GM19324 (cell line): ENCODE measurements around the gene IP6K3.

Source experiments
- ATAC-seq: cut with Tn5 transposase; IDR thresholded peaks from one replicate; pipeline ENCODE4 v1.9.1; 2021; ENCODE audit warnings: mild to moderate bottlenecking, moderate library complexity; ENCODE audit not compliant: unreplicated experiment, low FRiP score

The IP6K3 gene

DNA sequence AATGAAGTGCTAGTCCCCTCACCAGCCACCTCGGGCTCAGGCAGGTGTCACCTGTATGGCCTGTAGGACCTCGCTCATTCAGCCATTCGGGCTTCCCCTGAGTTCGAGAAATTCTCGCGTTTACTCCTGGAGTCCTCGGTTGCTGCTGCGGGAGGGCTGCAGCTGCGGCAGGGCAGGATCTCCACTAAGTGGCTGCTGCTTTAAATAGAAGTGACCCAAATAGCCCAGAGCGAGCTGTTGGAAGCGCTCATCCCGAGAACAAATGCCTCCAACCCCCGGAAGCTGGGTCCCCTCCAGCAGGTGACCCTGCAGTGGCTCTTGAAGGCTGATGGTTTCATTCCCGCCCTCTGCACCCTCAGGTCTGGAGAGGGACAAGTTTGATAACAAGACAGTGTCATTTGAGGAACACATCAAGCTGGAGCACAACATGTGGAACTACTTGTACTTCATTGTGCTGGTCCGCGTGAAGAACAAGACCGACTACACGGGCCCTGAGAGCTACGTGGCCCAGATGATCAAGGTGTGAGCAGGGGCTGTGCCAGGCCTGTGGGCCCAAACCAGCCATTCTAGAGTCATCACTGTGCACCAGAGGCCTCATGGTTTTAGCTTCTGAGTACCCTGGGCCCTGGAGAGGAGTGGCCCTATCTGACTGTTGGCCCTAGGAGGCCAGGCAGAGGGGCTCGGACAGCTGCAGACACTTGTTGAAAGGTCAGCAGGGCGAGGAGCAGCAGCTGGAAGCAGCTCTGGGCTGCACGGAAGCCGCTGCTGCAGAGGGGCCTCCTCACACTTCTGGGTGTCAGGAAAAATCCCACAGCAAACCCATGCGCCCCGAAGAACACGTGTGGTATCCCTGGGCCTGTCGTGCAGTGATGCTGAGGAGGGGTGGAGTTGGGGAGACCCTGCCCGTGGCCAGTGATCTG, 53.3 kb downstream of the IP6K3 start:
- no peak for ATAC-seq

DNA sequence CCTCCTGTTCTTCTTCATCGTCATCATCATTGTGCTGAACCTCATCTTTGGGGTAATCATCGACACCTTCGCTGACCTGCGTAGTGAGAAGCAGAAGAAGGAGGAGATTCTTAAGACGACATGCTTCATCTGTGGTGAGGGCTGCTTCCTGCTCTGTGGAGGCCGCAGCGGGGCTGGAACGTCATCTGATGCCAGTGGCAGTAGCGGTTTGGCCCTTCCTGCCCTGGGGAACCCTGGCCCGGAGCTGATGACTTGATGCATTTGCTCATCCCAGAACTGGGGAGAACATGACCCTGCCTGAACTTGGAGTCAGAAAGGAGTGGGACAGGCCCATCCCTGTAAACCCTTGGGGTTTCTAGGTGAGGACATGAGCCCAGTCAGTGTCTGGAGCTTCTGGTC, 53.9 kb downstream of the IP6K3 start:
- ATAC-seq, result no peak

DNA sequence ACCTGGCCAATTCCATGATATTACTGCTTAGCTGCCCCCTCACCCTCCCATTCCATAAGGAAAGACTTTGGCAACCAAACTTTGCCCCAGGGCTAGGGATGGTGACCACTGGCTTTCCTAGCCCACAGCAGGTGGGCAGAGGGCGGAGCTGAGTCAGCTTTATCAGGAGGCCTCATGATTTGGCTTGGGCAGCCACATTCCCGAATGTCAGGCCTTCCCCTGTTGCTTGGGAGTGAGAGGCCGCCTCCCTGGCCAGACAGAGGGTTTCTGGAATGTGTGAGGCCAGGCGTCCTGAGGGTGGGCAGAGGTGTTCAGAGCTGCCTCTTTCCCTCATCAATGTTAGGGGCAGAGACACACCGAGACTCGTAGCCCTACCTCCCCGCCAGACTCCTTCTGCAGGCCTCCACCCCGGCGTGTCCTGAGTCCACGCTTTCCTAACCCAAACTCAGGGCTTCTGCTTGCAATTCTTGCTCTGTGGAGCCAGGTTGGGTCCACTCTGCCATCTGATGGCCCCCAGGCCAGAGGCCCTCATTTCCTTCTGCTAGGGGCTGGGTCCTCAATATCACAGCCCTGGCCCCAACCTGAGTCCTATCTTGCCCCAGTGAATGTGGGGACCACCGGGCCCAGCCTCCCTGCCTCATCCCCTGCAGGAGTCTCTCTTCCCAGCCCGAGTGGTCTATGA, 54.5 kb downstream of the IP6K3 start:
- no peak for ATAC-seq

DNA sequence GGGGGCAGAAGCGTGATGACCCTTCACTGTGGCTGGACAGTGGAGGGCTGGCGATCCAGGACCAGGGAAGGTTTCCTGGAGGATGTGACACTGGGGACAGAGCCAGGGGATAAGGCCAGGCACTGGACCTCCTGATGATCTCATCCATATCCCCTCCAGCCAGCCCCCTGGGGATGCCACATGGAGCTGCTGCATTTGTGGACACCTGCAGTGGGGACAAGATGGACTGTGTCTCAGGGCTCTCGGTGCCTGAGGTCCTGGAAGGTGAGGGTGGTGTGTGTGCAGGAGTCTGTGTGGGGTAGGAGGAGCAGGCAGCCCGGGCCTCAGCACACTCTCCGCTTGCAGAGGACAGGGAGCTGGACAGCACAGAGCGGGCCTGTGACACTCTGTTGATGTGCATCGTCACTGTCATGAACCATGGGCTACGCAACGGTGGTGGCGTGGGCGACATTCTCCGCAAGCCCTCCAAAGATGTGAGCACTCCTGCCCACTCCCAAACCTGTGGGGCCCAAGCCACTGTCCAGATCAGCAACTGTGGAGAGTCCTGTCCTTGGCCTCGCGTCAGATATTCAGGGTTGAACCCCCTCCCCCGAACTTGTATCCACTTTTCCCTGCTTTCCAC, 55.1 kb downstream of the IP6K3 start:
- ATAC-seq, result no peak

DNA sequence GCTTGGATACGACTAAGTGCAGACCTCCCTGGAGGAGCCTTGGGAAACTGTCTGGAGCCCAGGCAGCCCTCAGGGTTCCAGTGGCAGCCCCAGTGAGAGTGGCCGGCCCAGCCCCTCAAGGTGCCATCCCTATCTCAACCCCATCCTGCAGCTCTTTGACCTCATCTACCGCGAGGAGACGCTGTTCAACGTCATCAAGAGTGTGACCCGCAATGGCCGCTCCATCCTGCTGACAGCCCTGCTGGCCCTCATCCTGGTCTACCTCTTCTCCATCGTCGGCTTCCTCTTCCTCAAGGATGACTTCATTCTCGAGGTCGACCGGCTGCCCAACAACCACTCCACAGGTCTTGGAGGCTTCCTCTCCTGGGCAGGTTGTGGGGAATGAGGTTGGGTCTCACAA, 55.9 kb downstream of the IP6K3 start:
- no peak for ATAC-seq

DNA sequence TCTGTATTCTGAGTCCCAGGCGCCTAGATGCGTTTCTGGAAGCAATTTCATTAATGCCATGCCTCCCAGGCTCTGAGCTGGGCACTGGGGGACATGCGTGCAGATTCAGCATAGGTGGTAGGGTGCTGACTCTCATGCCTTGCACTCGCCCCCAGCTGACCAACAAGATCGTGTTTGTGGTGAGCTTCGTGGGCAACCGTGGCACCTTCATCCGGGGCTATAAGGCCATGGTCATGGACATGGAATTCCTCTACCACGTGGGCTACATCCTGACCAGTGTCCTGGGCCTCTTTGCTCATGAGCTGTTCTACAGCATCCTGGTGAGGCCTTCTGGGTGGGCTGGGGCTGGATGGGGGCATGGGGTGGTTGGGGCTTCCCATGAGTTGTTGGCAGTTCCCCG, 56.8 kb downstream of the IP6K3 start:
- no peak for ATAC-seq

DNA sequence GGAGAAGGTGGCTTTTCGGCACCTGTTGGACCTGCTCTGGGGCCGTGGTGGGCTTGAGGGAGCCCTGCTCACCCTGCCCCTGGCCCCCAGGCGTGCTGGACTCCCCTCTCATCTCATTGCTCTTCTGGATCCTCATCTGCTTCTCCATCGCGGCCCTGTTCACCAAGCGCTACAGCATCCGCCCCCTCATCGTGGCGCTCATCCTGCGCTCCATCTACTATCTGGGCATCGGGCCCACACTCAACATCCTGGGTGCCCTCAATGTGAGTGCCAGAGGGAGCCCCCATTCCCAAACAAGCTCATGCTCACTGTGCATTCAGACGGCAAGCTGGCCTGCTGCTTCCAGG, 57.6 kb downstream of the IP6K3 start:
- no peak for ATAC-seq

DNA sequence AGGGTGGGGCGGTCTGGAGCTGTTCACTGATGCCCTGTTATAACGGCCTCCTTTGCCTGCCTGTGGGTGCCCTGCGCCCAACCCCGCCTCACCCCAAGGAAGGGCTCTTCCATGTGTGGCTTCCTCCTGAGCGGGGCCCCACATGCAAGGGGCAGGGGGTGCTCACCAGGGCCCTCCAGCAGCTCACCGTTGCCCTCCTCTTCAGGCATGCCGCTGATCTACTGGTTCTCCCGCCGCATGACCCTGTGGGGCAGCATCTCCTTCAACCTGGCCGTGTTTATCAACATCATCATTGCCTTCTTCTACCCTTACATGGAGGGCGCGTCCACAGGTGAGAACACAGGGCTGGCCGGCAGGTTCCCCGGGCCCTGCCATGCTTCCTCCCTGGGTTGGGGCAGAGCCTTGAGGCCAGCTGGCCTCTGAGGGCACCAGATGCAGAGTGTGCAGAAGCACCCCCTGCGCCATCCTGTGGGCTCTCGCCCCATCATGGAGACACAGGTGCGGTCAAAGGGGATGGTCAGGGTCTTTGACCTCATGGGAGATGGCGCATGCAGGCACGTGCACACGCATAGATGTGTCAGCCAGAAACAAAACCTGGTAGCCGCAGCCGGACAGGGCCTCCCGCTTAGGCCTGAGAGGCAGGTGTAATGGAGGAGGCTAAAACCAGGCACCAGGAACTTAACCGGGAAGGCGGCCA, 58.1 kb downstream of the IP6K3 start:
- ATAC-seq, result no peak

DNA sequence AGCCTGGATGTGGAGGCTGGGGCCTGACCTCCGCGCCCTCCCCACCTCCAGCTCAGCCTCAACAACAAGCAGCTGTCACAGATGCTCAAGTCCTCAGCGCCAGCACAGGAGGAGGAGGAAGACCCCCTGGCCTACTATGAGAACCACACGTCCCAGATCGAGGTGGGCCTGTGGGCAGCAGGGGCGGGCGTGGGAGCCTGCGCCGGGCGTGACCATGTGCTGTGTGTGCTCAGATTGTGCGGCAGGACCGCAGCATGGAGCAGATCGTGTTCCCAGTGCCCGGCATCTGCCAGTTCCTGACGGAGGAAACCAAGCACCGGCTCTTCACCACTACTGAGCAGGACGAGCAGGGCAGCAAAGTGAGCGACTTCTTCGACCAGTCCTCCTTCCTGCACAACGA, 58.7 kb downstream of the IP6K3 start:
- ATAC-seq, result no peak

DNA sequence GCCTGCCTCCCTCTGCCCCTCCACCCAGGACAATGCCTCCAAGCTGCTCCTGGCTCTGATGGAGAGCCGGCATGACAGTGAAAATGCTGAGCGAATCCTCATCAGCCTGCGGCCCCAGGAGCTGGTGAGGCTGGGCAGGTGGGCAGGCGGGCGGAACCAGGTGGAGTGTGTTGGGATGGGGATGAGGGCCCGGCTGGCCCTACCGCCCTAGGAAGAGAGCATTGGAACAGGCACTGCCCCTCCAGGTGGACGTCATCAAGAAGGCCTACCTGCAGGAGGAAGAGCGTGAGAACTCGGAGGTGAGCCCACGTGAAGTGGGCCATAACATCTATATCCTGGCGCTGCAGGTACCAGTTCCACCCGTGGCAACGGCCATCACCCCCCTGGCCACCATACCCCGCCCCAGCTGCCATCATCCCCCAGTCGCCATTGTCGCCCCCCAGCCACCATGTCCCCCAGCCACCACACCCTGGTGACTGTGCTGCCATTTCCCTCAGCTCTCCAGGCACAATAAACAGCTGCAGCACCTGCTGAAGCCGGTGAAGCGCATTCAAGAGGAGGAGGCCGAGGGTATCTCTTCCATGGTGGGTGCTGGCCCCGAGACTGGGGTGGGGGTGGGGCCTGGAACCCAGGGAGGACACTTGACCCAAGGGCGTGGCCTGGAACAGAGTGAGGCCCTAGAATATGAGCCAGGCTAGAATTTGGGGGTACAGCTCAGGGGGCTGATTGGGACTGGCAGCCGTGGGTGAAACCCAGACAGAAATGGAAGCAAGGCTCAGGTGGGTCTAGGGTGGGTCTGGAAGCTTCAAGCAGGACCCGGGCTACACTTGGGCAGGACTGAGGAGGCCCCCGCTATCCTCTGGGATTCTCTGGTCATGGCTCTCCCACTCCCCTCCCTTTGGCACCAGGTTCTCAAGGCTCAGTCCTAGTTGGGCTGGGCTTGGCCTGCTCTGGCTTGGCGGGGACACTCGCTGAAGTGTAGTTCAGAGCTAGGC, 59.4 kb downstream of the IP6K3 start:
- ATAC-seq, result no peak

DNA sequence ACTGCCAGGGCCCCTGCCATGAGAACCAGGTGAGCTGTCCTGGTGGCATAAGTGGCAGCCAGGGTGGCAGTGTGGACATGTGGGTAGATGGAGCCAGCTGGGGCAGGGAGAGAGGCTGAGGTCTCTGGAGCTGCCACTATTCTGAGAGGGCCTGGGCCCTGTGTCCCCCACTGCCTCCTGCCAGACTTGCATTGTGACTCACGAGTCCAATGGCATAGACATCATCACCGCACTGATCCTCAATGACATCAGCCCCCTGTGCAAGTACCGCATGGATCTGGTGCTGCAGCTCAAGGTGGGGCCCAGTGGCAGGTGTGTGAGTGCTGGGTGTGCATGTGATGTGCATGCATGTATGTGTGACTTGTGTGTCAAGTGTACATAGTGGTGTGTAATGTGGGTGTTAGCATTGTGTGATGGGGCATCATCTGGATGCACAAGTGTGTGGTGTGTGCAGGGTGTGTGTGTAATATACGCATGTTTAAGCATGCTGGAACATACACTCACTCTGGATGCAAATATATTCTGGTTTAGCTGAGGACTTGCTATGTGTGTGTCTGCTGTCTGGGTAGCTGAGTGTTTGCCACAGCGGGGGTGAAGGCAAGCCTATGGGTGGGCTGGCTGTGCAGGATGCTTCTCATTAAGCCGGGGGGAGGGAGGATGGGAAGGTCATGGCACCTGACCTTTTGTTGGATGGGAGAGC, 60.3 kb downstream of the IP6K3 start:
- ATAC-seq, result no peak

DNA sequence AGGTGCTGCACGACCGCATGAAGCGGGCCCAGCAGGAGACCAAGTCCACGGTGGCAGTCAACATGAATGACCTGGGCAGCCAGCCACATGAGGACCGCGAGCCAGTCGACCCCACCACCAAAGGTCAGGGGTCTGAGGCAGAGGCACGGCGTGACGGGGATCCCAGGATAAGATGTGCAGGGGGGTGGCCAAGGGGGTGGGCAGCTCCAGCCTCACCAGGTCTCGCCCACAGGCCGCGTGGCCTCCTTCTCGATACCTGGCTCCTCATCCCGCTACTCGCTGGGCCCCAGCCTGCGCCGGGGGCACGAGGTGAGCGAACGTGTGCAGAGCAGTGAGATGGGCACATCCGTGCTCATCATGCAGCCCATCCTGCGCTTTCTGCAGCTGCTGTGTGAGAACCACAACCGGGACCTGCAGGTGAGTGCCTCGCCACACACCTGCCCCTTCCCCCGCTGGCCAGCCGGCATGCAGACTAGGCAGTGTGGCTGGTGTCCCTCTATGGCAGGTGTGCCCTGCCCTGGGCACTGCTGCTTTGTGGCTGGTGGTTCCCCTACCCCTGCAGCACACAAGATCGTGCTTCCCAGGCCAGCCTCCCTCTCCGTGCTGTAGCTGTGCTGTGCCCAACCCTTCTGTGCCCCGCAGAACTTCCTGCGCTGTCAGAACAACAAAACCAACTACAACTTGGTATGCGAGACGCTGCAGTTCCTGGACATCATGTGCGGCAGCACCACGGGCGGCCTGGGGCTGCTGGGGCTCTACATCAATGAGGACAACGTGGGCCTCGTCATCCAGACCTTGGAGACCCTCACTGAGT, 61.1 kb downstream of the IP6K3 start:
- ATAC-seq, result no peak

DNA sequence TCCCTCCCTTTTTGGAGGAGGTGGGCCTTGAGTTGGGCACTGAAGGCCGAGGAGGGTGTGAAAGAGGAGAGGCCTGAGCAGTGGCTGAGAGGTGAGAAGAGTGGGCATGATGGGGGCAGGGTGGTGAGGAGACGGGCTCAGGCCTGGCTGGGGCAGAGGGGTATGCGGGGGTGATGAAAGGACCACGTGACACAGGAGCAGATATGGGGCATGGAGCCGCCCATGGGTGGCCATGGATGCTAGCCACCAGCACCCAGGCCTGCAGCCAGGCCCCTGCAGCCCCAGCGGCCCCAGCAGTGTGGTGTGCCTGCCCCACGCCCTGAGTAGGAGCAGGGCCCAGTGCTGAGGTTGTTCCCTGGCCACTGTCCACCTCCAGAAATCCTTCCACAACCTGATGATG, 61.7 kb downstream of the IP6K3 start:
- ATAC-seq, result no peak

DNA sequence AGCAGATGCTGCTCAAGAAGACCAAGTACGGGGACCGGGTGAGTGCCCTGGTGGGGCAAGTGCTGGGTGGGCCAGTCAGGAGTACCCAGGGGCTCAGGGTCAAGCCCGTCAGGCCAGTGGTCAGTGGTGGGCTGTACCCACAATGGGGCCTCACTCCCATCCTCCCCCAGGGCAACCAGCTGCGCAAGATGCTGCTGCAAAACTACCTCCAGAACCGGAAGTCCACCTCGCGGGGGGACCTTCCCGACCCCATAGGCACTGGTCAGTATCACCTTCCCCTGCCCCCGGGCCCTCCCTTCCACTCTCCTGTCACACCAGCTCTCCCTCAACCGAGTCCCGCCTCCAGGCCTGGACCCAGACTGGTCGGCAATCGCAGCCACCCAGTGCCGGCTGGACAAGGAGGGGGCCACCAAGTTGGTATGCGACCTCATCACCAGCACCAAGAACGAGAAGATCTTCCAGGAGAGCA, 62.2 kb downstream of the IP6K3 start:
- no peak for ATAC-seq

DNA sequence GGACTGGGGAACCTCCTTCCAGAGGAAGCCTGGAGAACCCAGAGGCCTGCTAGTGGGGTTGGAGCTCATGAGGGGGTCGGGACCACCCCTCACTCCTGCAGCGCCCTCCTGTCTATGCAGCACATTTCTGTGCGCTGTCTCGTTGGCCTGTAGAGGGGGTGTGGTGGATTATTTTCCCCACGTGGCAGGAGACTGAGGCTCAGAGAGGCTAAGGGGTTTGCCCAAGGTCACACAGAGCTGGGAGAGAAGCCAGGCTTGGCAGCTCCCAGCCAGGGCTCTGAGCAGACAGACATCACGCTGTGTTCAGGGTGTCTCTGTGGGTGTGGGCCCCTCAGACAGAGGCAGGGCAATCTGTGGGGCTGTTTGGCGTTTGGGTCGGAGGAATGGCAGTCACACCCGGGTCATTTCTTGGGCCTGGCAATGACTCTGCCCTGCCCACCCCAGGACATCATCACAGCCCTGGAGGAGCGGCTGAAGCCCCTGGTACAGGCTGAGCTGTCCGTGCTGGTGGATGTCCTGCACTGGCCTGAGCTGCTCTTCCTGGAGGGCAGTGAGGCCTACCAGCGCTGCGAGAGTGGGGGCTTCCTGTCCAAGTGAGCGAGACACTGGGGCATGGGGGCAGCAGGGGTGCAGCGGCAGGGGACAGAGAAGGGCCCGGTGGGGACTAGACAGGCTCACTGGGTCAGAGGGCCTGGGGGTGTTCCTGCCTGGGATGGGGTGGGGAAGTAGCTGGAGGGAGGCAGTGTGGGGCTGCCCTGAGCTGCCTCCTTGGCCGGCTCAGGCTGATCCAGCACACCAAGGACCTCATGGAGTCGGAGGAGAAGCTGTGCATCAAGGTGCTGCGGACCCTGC, 62.9 kb downstream of the IP6K3 start:
- no peak for ATAC-seq

DNA sequence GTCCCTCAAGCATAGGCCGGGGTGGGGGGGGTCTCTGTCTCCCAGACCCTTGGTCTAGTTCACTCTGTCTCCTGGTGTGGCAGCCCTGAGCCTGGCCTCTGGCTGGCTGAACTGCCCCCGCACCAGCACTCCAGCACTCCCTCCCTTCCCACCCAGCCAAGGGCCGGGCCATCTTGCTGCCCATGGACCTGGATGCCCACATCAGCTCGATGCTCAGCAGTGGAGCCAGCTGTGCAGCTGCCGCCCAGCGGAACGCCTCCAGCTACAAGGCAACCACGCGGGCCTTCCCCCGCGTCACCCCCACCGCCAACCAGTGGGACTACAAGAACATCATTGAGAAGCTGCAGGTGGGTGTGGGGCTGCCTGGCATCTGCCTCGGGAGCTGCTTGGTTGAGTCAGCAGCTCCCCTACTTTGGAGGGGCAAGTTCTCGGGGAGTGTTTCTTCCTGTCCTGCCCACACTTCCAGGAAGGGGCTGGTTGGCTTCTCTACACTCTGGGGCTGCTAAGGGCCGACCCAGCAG, 63.6 kb downstream of the IP6K3 start:
- no peak for ATAC-seq

DNA sequence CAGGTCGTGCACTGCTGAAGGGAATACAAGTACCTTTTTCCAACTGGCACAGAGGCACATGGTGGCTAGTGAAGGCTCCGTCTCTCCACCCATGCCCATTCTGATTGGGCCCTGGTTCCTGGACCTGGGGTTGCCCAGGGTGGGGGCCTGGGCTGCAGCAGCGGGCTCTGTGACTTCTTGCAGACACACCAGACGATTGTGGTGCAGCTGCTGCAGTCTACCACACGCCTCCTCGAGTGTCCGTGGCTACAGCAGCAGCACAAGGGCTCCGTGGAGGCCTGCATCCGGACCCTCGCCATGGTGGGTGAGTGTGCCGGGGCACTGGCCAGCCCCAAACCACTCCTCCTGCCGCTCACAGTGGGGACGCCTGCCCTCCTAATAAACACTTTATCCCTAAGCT, 64.4 kb downstream of the IP6K3 start:
- no peak for ATAC-seq
